SK-N-SH treated with all-trans-retinoic acid at 6 μM for 48 hours (cell line): Measurements from ENCODE around the gene CNTN2.
A peak's percentile ranks its signal among the peaks of the same experiment; 100 is the strongest.

ENCODE experiments used
- ATAC-seq: fragments of 200-7000 bp; cut with Tn5 transposase; 3 replicates; pipeline ENCODE4 v1.9.1; 2020; ENCODE audit warnings: mild to moderate bottlenecking, moderate library complexity
- CREB5 ChIP-seq: fragments of 250-450 bp; sonication (Bioruptor Pico); IDR thresholded peaks from 2 replicates; pipeline ENCODE4 v1.5.1; 2020; ENCODE audit warnings: low read depth, mild to moderate bottlenecking, moderate library complexity
- CSRNP3 ChIP-seq: fragments of 250-450 bp; sonication (Bioruptor Pico); IDR thresholded peaks from 2 replicates; pipeline ENCODE4 v1.5.1; 2021; ENCODE audit warnings: mild to moderate bottlenecking, moderate library complexity
- ESRRG ChIP-seq: fragments of 250-450 bp; sonication (Bioruptor Pico); IDR thresholded peaks from 2 replicates; pipeline ENCODE4 v1.6.1; 2021; ENCODE audit warnings: mild to moderate bottlenecking
- GLIS3 ChIP-seq: fragments of 250-450 bp; sonication (Bioruptor Pico); IDR thresholded peaks from 2 replicates; pipeline ENCODE4 v1.5.0; 2020; ENCODE audit warnings: mild to moderate bottlenecking, moderate library complexity
- ISL1 ChIP-seq: fragments of 250-450 bp; sonication (Bioruptor Pico); IDR thresholded peaks from 2 replicates; pipeline ENCODE4 v2.1.2; 2022; ENCODE audit warnings: mild to moderate bottlenecking, moderate library complexity
- OSR1 ChIP-seq: fragments of 250-450 bp; sonication (Bioruptor Pico); IDR thresholded peaks from 2 replicates; pipeline ENCODE4 v1.8.0; 2022; ENCODE audit warnings: moderate library complexity, mild to moderate bottlenecking, inconsistent platforms
- PATZ1 ChIP-seq: fragments of 250-450 bp; sonication (Bioruptor Pico); IDR thresholded peaks from 2 replicates; pipeline ENCODE4 v1.8.0; 2020; ENCODE audit warnings: mild to moderate bottlenecking, moderate library complexity, borderline replicate concordance
- POU6F1 ChIP-seq: fragments of 250-450 bp; sonication (Bioruptor Pico); IDR thresholded peaks from 2 replicates; pipeline ENCODE4 v1.8.0; 2021; ENCODE audit warnings: low read depth, mild to moderate bottlenecking, moderate library complexity, borderline replicate concordance
- PPARA ChIP-seq: fragments of 250-450 bp; sonication (Bioruptor Pico); IDR thresholded peaks from 2 replicates; pipeline ENCODE4 v1.5.0; 2020; ENCODE audit warnings: mild to moderate bottlenecking, borderline replicate concordance
- RARB ChIP-seq: fragments of 250-450 bp; sonication (Bioruptor Pico); IDR thresholded peaks from 2 replicates; pipeline ENCODE4 v1.8.0; 2021; ENCODE audit warnings: mild to moderate bottlenecking, moderate library complexity
- SNAI2 ChIP-seq: fragments of 250-450 bp; sonication (Bioruptor Pico); IDR thresholded peaks from 2 replicates; pipeline ENCODE4 v1.5.0; 2020; ENCODE audit warnings: mild to moderate bottlenecking, moderate library complexity
- TCF4 ChIP-seq: fragments of 250-450 bp; sonication (Bioruptor Pico); IDR thresholded peaks from 2 replicates; pipeline ENCODE4 v1.8.0; 2021; ENCODE audit warnings: mild to moderate bottlenecking, moderate library complexity, borderline replicate concordance
- TOX ChIP-seq: fragments of 250-450 bp; sonication (Bioruptor Pico); IDR thresholded peaks from 2 replicates; pipeline ENCODE4 v1.8.0; 2021; ENCODE audit warnings: mild to moderate bottlenecking, moderate library complexity, borderline replicate concordance
- TSHZ2 ChIP-seq: fragments of 250-450 bp; sonication (Bioruptor Pico); IDR thresholded peaks from 2 replicates; pipeline ENCODE4 v1.5.0; 2020; ENCODE audit warnings: mild to moderate bottlenecking, moderate library complexity
- ZFP3 ChIP-seq: fragments of 250-450 bp; sonication (Bioruptor Pico); IDR thresholded peaks from 2 replicates; pipeline ENCODE4 v1.5.0; 2020; ENCODE audit warnings: mild to moderate bottlenecking, moderate library complexity
- ZFP30 ChIP-seq: fragments of 450-650 bp; formaldehyde crosslinking; IDR thresholded peaks from 2 replicates; pipeline ENCODE4 v1.5.0; 2022; ENCODE audit warnings: mild to moderate bottlenecking, moderate library complexity
- ZNF565 ChIP-seq: fragments of 450-650 bp; formaldehyde crosslinking; conservative IDR thresholded peaks from 2 replicates; pipeline ENCODE4 v1.5.0; 2020; ENCODE audit warnings: low read depth, mild to moderate bottlenecking, moderate library complexity
- ZNF70 ChIP-seq: fragments of 450-650 bp; formaldehyde crosslinking; IDR thresholded peaks from 2 replicates; pipeline ENCODE4 v1.5.0; 2020; ENCODE audit warnings: mild to moderate bottlenecking, moderate library complexity
- ZNF8 ChIP-seq: fragments of 450-650 bp; formaldehyde crosslinking; IDR thresholded peaks from 2 replicates; pipeline ENCODE4 v1.5.0; 2020; ENCODE audit warnings: mild to moderate bottlenecking, moderate library complexity

Gene CNTN2

GRCh38 chr1:205020466-205020865 lies 22.5 kb upstream of the CNTN2 start:
- no peak for ATAC-seq
- TF ChIP-seq PPARA (no peak), RARB (no peak), PATZ1 (CRISPR knock-in tag) (no peak), ESRRG (CRISPR knock-in tag) (no peak), OSR1 (CRISPR knock-in tag) (no peak), ZFP30 (CRISPR knock-in tag) (no peak), CSRNP3 (no peak), TOX (no peak), SNAI2 (CRISPR knock-in tag) (no peak), ZNF565 (CRISPR knock-in tag) (no peak), ZFP3 (CRISPR knock-in tag) (no peak), ISL1 (no peak)

- no peak for TF ChIP-seq ZFP3 (CRISPR knock-in tag)
- TF ChIP-seq ZNF70 (CRISPR knock-in tag): peak; percentile 95
- TF ChIP-seq, all 23 proteins: peak for 1
- ATAC-seq: no peak
Measured at GRCh38 chr1:205024679-205025078, 18.3 kb upstream of the CNTN2 start.

- TF ChIP-seq TOX: no peak
- no peak for TF ChIP-seq PPARA
- no peak for TF ChIP-seq ZNF70 (CRISPR knock-in tag)
- no peak for TF ChIP-seq PATZ1 (CRISPR knock-in tag)
- TF ChIP-seq TSHZ2: no peak
- TF ChIP-seq OSR1 (CRISPR knock-in tag): no peak
- TF ChIP-seq ZFP3 (CRISPR knock-in tag): no peak
- TF ChIP-seq RARB: no peak
- TF ChIP-seq ISL1: no peak
- no peak for TF ChIP-seq ZFP30 (CRISPR knock-in tag)
- no peak for ATAC-seq
Measured at GRCh38 chr1:205025239-205025638, 17.8 kb upstream of the CNTN2 start.

GRCh38 chr1:205026181-205026580 lies 16.8 kb upstream of the CNTN2 start:
- TF ChIP-seq PATZ1 (CRISPR knock-in tag) (no peak), ZNF8 (CRISPR knock-in tag) (no peak), TOX (no peak), RARB (no peak), POU6F1 (CRISPR knock-in tag) (no peak), GLIS3 (CRISPR knock-in tag) (no peak), CREB5 (CRISPR knock-in tag) (no peak), TCF4 (no peak)
- TF ChIP-seq, all 23 proteins: peak for 0

More at GRCh38 chr1:205026181-205026580, 16.8 kb upstream of the CNTN2 start:
- no peak for ATAC-seq
